H1 (cell line): ENCODE results near the gene ANK2. TPM values are rescaled to one million over a fixed set of nuclear protein-coding genes. Genes with fewer than 3 reads are reported as not detected.

Experiments used
- NANOG ChIP-seq: IDR thresholded peaks from 2 replicates; pipeline ENCODE4 v1.6.1; 2011; ENCODE audit warnings: low read length, low read depth, mild to moderate bottlenecking, inconsistent platforms; ENCODE audit not compliant: insufficient read depth, poor library complexity, severe bottlenecking
- POU5F1 ChIP-seq: IDR thresholded peaks from 2 replicates; pipeline ENCODE4 v1.6.1; 2011; ENCODE audit warnings: low read depth, mild to moderate bottlenecking, low read length, moderate library complexity
- RFX5 ChIP-seq: IDR thresholded peaks from 2 replicates; pipeline ENCODE4 v1.6.1; 2011; ENCODE audit warnings: low read depth, low read length, improper control_type of control experiment, borderline replicate concordance
- SIX5 ChIP-seq: IDR thresholded peaks from 2 replicates; pipeline ENCODE4 v1.6.1; 2011; ENCODE audit warnings: mild to moderate bottlenecking, low read depth, low read length
- polyA plus RNA-seq, 7 experiments: library from polyadenylated mRNA; depleted of rRNA in 3 of 7; stranded (reverse) in 5 of 7; unstranded in 2 of 7; fragments of >200 nt in 5 of 7; fragments of 200-250 nt in 2 of 7; gene quantifications; 1 replicate in 5 of 7; 2 replicates in 1 of 7; 4 replicates in 1 of 7; pipeline versions ENCODE4 v1.2.1 to v1.2.3, GENCODE V29; 2011 to 2013; ENCODE audit warnings: missing spikeins in 2 of 7, mixed read lengths in 2 of 7
- total RNA-seq: library from RNA; stranded (reverse); fragmentation: NEBNext Ultra II Directional; extraction: Animal tissue kit (Norgen Biotek cat#: 25700); gene quantifications from 2 replicates; pipeline ENCODE4 v1.2.1, GENCODE V29; 2021

Gene ANK2
- total and polyA plus RNA-seq, 2 of the 8 experiments (the other 6 are each of a cell fraction or from before 2014, with no cell fraction given) = 14.2 to 35.1 TPM

- no peak for TF ChIP-seq NANOG
- no peak for TF ChIP-seq SIX5
- TF ChIP-seq POU5F1 = no peak
- TF ChIP-seq RFX5 = no peak
These were observed 265.0 kb downstream of the ANK2 start (continued) for GRCh38 chr4:113314426-113314825.
